OCI-LY1 (cell line): ENCODE data around the gene SH3BGRL.

Source experiments
- H2AFZ ChIP-seq: fragments of 200-600 bp; sonication (generic), shearing (Covaris generic); 2 replicates; pipeline ENCODE4 v1.6.0; 2014; ENCODE audit warnings: antibody characterized with exemption, mild to moderate bottlenecking, low read length
- H3F3A ChIP-seq: fragments of 200-600 bp; sonication (generic), shearing (Covaris generic); 2 replicates; pipeline ENCODE4 v1.6.0; 2014; ENCODE audit warnings: mild to moderate bottlenecking, antibody characterized with exemption, low read length, moderate library complexity; ENCODE audit not compliant: insufficient read depth
- H3K27ac ChIP-seq: fragments of 200-600 bp; sonication (generic); 2 replicates; pipeline ENCODE4 v1.5.1; 2014; ENCODE audit warnings: low read length, mixed run types, mild to moderate bottlenecking, low read depth; ENCODE audit not compliant: poor library complexity, severe bottlenecking
- H3K27me3 ChIP-seq: fragments of 200-600 bp; sonication (generic); 2 replicates; pipeline ENCODE4 v1.6.0; 2014; ENCODE audit warnings: antibody characterized with exemption, mild to moderate bottlenecking, low read length, moderate library complexity; ENCODE audit not compliant: insufficient read depth
- H3K36me3 ChIP-seq: fragments of 200-600 bp; sonication (generic); 2 replicates; pipeline ENCODE4 v1.6.1; 2014; ENCODE audit warnings: mild to moderate bottlenecking, antibody characterized with exemption, low read length, moderate library complexity, mixed read lengths; ENCODE audit not compliant: insufficient read depth
- H3K4me1 ChIP-seq: fragments of 200-600 bp; sonication (generic); 2 replicates; pipeline ENCODE4 v1.5.1; 2014; ENCODE audit warnings: mild to moderate bottlenecking, low read length, moderate library complexity; ENCODE audit not compliant: insufficient read depth, severe bottlenecking
- H3K4me2 ChIP-seq: fragments of 200-600 bp; sonication (generic), shearing (Covaris generic); 2 replicates; pipeline ENCODE4 v1.6.1; 2014; ENCODE audit warnings: low read length
- H3K4me3 ChIP-seq: fragments of 200-600 bp; sonication (generic); 2 replicates; pipeline ENCODE4 v1.5.1; 2014; ENCODE audit warnings: low read length, low read depth, mild to moderate bottlenecking, mixed read lengths; ENCODE audit not compliant: poor library complexity, severe bottlenecking
- H3K79me2 ChIP-seq: fragments of 200-600 bp; shearing (Covaris generic); 2 replicates; pipeline ENCODE4 v1.6.1; 2016; ENCODE audit warnings: mixed run types, low read length, mixed read lengths; ENCODE audit not compliant: insufficient read depth
- H3K9ac ChIP-seq: fragments of 200-600 bp; sonication (generic), shearing (Covaris generic); 2 replicates; pipeline ENCODE4 v1.6.1; 2014; ENCODE audit warnings: mild to moderate bottlenecking, low read length, mixed read lengths
- H3K9me2 ChIP-seq: fragments of 200-600 bp; sonication (generic), shearing (Covaris generic); 2 replicates; pipeline ENCODE4 v1.6.1; 2014; ENCODE audit warnings: low read depth, mild to moderate bottlenecking, low read length, mixed read lengths
- H3K9me3 ChIP-seq: fragments of 200-600 bp; shearing (Covaris generic); 2 replicates; pipeline ENCODE4 v1.6.1; 2014; ENCODE audit warnings: low read length, mixed read lengths
- H4K20me1 ChIP-seq: fragments of 200-600 bp; sonication (generic), shearing (Covaris generic); 2 replicates; pipeline ENCODE4 v1.6.0; 2016; ENCODE audit warnings: mild to moderate bottlenecking, low read length; ENCODE audit not compliant: insufficient read depth
- CTCF ChIP-seq: fragments of 200-600 bp; sonication (generic), shearing (Covaris generic); IDR thresholded peaks from 2 replicates; pipeline ENCODE4 v1.5.1; 2017; ENCODE audit warnings: mild to moderate bottlenecking, antibody characterized with exemption, low read length, moderate library complexity, mixed read lengths
- EZH2 ChIP-seq: fragments of 200-600 bp; sonication (generic), shearing (Covaris generic); IDR thresholded peaks from 2 replicates; pipeline ENCODE4 v1.8.0; 2017; ENCODE audit warnings: borderline replicate concordance, mixed run types, mild to moderate bottlenecking, antibody characterized with exemption, low read length, moderate library complexity, mixed read lengths

The SH3BGRL gene

GRCh38 chrX:81257817-81258216 lies 55.9 kb downstream of the SH3BGRL start:
- Histone ChIP-seq H3K4me3 (no peak overlapping the region), H3K27me3 (no peaks in the 10 kb centered on the region), H3K4me1 (no peaks in the 10 kb centered on the region), H4K20me1 (no peaks in the 10 kb centered on the region), H3K9ac (no peak overlapping the region), H3K27ac (no peak overlapping the region), H2AFZ (no peak overlapping the region), H3K4me2 (no peak overlapping the region), H3K36me3 (no peaks in the 10 kb centered on the region), H3F3A (no peaks in the 10 kb centered on the region), H3K79me2 (no peaks in the 10 kb centered on the region), H3K9me2 (no peaks in the 10 kb centered on the region), H3K9me3 (no peaks in the 10 kb centered on the region)
- TF ChIP-seq CTCF (no peak), EZH2 (no peak)

- no peaks in the 10 kb centered on the region for H3K9me3 ChIP-seq
- no peaks in the 10 kb centered on the region for H3K4me1 ChIP-seq
- H3K4me3 ChIP-seq = no peak overlapping the region
- H3K27me3 ChIP-seq = no peaks in the 10 kb centered on the region
- H3K79me2 ChIP-seq = no peaks in the 10 kb centered on the region
- H4K20me1 ChIP-seq = no peaks in the 10 kb centered on the region
- TF ChIP-seq CTCF = no peak
- TF ChIP-seq EZH2 = no peak
- no peak overlapping the region for H3K27ac ChIP-seq
- H3K36me3 ChIP-seq = no peaks in the 10 kb centered on the region
- no peak overlapping the region for H2AFZ ChIP-seq
- H3K9ac ChIP-seq = no peak overlapping the region
- H3K4me2 ChIP-seq = no peak overlapping the region
- no peaks in the 10 kb centered on the region for H3F3A ChIP-seq
- H3K9me2 ChIP-seq = no peaks in the 10 kb centered on the region
Measured at GRCh38 chrX:81259020-81259713, 57.3 kb downstream of the SH3BGRL start.

GRCh38 chrX:81259714-81260395 lies 58.0 kb downstream of the SH3BGRL start:
- Histone ChIP-seq H3K9ac (no peak overlapping the region), H2AFZ (no peak overlapping the region), H3K4me3 (no peak overlapping the region), H3K27ac (no peak overlapping the region), H4K20me1 (no peaks in the 10 kb centered on the region), H3K4me2 (no peak overlapping the region), H3K4me1 (no peaks in the 10 kb centered on the region), H3K27me3 (no peaks in the 10 kb centered on the region), H3F3A (no peaks in the 10 kb centered on the region), H3K36me3 (no peaks in the 10 kb centered on the region), H3K9me2 (no peaks in the 10 kb centered on the region), H3K9me3 (no peaks in the 10 kb centered on the region), H3K79me2 (no peaks in the 10 kb centered on the region)
- no peak for TF ChIP-seq EZH2
- no peak for TF ChIP-seq CTCF
